Fibroblast of skin of scalp (primary cell): ENCODE measurements around the gene TCF4.

Source experiments
- DNase-seq: peaks from one replicate; pipeline ENCODE4 v3.0.0-alpha.2; 2013

Gene TCF4

DNA sequence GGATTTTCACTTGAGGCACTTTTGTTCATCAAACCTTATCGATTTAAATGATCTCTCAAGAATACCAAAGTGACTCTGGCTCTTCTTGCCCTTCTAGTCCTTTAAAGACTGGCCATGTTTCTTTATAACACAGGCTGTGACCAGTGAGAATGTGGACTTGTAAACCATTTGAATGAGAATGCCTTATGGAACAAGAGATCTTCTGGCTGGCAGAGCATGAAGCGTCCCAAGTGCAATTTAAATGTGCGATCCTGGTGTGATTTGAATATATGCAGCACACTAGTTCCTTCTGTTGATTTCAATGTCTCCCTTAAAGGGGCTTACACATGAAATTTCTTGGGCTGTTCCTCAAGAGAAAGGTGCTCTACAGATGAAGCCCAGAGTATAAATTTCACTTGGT, 366.4 kb downstream of the TCF4 start:
- no peak for DNase-seq

DNA sequence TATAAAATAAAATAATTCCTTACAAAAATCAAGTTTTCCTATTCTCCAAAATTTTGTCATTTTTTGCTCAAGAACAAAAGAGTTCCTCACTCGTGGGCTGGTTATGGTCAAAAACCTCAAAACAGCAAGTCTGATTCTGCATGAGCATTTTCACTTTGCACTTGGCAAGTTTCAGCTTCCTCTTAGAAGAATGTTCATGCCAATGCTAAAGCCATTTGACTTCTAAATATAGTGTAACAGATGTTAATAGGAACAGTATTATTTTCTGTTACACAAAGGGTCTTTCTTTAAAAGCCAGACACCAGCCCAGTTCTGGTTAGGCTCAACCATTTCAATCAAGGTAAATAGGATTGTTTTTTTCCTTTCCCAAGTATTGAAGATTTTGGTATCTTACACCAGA, 367.5 kb downstream of the TCF4 start:
- no peak for DNase-seq

DNA sequence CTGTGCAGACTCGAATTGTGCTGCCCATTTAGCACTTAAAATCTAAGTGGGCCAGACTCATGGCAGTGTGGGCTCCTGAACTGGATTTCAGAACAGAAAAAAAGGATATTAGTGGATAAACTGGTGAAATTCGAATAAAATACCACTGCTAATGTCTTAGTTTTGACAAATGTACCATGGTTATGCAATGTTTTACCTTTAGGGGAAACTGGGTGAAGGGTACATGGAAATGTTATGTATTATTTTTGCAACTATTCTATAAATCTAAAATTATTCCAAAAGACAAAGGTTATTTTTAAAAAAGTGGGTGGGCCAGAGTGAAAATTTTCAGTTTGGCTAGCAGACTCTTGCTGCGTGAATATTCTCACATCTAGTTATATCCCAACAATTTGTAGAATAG, 368.2 kb downstream of the TCF4 start:
- no peak for DNase-seq

DNA sequence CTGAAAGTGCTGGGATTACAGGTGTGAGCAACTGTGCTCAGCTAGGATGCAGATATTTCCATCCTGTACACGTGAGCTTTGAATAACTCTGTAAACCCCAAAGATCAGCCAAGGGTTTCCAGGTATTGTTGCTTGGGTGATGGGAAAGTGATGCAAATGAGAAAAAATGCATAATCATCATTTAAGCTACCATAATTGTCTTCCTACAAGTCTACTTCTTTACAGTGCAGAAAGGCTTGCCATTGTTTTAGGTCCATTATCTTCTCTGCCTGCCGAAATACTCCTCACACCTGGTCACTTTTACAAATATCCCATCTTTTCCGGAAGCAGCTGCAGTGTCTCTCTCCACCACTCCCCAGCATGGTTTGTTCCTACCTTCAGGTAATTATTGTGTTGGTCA, 368.9 kb downstream of the TCF4 start:
- no peak for DNase-seq

DNA sequence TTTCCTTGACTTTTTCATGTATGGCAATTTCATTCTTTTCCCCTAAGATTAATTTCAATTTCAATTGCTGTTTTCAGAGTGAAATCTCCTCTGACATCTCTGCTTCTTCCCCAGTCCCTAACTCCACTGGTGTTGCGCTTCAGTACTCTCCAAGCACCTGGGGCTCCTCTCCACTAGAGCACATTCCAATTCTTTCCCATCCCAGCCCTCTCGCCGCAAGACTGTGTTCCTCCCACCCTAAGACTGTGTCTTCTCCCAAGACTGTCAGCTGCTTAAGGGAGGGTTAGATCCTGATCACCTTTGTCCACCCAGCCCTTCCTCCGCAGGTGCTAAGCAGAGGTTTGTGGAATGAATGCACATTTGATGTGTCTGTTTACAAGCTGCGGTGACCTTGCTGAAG, 373.0 kb downstream of the TCF4 start:
- no peak for DNase-seq

DNA sequence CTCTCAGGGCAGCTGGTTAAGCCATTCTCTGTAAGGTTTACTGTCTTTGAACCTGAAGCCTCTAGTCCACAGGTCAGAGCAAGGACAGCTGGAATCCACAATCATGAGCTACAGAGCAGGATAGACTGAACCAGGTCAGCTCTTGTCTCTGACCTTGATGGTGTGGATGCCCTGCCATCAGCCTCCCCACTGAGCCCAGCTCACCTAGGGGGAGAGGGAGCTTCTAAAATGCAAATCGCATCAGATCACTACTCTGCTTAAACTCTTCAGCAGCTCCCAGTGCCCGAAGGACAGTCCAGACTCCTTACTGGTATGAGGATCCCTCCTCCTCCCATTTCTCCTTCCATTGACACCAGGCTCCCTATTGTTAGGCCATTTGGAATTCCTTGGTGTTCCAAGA, 373.5 kb downstream of the TCF4 start:
- DNase-seq = no peak

DNA sequence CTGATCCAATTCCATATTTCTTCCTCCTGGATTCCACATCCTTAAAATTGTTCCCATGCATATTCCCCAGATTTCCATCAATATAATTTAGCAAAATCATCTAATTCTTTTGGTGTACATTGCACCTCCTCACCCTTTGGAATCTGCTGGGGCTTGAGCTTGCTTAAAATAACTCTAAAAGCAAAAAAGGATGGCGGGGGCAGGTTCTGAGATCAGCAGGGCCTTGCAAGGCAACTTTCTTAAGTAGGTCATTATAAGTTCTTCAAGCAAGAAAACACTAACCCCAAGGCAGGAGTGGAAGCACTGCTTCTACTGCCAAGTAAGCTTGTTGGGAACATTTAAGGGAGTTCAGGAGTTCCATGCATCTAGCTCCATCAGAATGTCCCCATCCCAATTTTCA, 374.4 kb downstream of the TCF4 start:
- no peak for DNase-seq

DNA sequence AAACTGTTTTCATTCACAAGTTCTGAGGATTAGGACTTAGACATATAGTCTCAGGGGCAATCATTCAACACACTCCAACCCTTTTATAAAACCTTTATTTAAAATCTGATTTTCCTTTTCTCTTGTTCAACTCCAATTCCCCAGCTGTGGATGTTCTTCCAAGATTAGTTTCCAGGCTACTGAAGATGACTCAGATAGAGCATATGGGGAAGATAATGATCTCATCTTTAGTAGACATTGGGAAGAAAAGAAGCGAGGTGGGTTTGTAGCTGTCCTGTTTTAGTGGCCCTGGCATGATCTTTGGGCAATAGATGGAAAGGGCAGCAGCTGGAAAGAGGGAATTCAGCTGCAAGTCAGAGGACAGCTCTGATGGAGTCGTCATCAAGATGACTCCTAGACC, 381.1 kb downstream of the TCF4 start:
- no peak for DNase-seq

DNA sequence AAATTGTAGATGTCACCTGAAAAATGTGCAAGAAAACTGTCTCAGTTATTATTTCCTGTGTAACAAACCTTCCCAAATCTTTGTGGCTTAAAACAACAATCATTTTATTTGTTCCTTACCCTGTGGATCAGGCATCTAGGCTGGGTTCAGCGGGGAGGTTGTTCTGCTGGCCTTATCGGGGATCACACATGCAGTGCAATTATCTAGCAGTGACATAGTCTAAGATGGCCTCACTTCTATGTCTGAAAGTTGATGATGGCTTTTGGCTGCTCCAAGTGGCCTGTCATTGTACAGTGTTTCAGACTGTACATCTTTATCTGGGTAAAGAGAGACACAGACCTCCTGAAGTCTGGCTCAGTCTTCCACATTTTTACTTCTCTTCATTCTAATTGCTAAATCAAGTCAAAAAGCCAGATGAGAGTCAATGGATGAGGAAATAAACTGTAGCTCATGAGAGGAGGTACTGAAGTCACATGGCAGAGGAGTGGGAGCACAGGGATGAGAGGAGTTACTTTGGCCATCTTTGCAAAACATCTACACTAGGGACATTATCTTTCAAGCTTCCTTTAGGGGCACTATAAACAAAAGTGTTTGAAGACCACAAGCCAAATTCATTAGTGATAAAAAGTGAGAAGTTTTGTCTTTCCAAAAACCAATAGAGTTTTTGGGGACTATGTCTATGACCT, 385.6 kb downstream of the TCF4 start:
- DNase-seq = no peak

DNA sequence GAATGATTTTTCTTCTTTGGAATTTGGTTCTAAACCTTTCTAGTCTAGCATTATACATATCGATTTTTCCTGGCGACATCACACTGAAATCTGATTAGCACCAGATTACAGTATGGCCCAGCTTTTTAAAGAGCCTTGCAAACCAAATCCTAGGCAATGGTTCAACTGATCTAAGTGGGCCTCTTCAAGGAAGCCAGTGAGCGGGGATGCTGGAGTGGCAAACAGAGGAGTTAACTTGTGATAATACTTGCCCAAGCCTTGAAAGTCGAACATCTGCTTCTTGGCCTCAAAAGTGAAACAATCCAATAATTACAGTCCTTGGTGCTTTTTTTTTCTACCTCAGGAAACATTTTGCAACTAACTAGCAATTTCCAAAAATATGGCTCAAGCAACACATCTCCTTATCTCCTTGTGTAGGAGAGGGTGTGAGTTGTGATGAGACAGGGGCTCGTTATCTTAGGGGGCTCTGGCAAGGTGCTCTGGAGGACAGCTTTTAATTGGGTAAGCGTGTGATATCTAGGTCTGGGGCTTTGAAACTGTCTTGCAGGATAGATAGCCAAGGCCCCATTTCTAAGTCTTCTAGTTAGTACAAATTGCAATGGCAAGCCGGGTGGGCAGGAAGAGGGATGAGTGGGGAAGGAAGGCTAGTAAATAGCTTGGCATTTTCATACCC, 388.6 kb downstream of the TCF4 start:
- DNase-seq = no peak

DNA sequence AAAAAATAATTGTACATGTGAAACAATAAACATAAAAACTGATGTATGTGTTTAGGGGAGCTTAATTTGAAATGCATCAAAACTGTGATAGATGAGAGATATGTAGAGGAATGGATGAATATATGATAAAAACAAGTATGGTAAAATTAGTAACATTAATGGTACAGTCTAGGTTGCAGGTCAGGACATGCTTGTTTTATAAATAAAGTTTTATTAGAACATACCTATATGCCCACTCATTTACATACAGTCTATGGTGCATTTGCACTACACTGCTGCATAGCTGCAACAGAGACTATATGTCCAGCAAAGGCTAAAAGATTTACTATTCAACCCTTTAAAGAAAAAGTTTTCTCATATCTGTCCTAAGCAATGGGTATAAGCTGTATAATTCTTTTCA, 392.1 kb downstream of the TCF4 start:
- no peak for DNase-seq

DNA sequence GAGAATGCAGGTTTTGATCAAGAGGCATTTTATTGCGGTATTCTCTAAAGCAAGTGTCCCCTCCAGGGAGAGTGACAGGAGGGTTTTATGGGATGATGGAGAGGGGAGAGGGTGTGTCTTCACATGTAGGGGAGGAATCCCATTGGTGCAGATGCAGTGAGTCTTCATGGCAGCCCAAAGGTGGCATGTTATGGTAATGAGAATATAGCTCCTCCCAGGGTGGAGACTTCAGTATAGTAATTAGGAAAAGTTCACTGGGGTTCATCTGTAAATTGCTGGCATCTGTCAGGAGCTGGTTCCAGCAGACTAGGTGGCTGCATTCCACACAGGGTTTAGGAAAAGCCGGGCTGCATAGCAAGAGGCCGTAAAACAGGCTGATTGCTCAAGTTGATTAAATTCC, 398.0 kb downstream of the TCF4 start:
- DNase-seq = no peak

DNA sequence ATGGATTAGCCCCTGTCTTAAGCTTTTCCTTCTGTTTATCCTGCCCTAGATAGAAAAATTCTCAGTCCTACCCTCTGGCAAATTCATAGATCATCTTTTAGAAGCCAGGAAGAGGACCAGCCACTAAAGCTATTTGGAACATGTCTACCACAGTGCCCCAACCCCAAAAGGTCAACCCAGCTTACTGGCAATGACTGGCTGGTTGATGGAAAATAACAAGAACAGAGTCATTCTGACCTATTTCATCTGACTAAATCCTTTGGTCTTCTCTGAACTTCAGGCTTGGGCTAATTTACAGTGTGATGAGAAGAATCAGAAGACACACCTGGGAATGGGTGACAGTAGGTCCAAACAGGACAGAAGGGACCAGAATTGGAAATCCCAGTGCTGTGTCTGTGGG, 401.4 kb downstream of the TCF4 start:
- DNase-seq = no peak

DNA sequence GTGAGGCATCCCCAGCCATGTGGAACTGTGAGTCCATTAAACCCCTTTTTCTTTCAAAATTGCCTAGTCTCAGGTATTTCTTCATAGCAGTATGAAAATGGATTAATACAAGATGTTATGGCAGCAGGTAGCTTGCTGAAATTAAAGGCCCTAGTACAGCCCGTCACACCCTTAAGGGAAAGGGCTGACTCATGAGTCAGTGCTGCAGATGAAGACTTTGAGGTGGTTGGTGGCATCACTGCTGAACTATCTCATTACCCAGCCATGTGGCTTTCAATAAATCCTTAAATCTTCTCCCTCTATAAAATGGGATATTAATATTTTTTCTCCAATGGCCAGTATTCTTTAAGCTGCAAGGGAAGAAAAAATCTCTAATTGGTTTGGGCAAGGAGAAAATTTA, 402.6 kb downstream of the TCF4 start:
- peak; percentile 22 for DNase-seq

DNA sequence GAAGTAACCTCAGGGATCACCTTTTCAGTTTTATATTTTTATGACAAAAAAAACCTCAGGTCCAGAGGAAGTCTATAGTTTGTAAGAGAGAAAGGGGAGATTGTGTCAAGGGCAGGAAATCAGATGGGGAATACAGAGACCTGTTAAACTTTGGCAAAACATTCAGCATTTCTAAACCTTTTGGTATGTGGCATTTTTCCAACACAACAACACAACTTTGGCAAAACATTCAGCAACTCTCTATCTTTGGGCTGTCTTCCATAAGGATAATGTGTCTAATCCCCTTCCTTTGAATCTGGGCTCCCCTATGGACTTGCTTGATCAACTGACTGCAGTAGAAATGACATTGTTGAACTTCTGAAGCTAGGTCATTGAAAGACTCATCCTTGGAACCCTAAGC, 408.2 kb downstream of the TCF4 start:
- peak; percentile 56 for DNase-seq

DNA sequence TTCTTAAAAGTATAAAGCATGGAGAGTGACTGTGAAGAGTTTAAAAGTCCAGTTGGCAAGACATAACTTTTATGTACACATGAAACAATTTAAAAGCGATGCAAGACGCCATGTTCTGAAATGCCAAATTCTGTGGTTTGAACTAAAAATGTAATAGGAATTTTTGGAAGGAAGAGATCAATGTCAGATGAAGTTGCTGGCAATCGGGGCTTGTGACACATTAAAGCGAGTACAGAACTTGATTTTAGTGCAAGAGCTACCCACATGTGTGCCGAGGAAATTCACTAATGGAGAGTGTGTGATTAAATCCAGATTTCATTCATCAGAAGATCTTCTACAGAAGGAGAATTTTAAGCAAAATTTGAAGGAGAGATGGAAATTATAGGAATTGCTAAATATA, 408.6 kb downstream of the TCF4 start:
- peak; percentile 60 for DNase-seq

DNA sequence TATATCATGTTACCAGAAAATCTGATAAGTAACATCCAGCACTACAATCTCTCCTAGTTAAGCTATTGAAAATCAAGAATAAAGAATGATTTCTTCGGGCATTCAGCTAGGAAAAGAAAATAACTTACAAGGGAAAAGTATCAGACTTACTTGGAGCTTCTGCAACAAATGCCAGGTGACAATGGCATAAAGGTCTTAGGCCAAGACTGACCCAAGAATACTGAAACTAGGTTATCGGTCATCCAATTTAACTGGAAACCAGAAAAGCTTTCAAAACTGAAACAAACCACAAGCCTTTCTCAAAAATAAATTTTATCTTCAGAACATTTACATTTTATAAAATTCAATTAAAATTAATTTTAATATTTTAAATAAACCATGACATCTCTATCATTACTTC, 414.7 kb downstream of the TCF4 start:
- no peak for DNase-seq
